Measurements from ENCODE around the gene XPNPEP1. TPM values are rescaled to one million over a fixed set of nuclear protein-coding genes. Genes with fewer than 3 reads are reported as not detected.

Gene XPNPEP1
- total RNA-seq, 1 donor from 2014 or later: 80.6 TPM

DNA sequence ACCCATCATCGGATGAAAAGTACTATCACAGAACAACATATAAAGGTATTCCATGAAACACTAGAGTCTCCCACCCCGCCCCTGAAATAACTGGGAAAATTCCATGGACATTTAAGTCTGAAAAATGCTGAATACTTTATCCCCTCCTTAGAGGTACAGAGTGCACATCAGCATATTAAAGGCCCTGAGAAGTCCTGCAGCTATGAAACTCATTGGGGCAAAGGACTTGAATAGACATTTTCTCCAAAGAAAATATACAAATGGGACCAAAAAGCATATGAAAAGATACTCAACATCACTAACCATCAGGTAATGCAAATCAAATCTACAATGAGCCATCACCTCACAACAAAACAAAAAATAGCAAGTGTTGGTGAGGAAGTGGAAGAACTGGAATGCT, 18.9 kb downstream of the XPNPEP1 start:
- DNase-seq (ENCODE audit: low spot score): no peak
- Mint-ChIP-seq H3K4me3 (ENCODE audit: unreplicated experiment) (no peak overlapping the region), H3K36me3 (ENCODE audit: low read depth) (peaks cover 30% of the 10 kb centered on the region), H3K9me3 (ENCODE audit: low read depth) (no peaks in the 10 kb centered on the region), H3K4me1 (ENCODE audit: low read depth) (peaks cover 61% of the 10 kb centered on the region), H3K27me3 (ENCODE audit: low read depth) (no peaks in the 10 kb centered on the region), H3K27ac (ENCODE audit: unreplicated experiment) (peak overlapping the region; percentile 11)
- TF ChIP-seq CTCF (IDR thresholded peaks at IDR 0.05): no peak

DNA sequence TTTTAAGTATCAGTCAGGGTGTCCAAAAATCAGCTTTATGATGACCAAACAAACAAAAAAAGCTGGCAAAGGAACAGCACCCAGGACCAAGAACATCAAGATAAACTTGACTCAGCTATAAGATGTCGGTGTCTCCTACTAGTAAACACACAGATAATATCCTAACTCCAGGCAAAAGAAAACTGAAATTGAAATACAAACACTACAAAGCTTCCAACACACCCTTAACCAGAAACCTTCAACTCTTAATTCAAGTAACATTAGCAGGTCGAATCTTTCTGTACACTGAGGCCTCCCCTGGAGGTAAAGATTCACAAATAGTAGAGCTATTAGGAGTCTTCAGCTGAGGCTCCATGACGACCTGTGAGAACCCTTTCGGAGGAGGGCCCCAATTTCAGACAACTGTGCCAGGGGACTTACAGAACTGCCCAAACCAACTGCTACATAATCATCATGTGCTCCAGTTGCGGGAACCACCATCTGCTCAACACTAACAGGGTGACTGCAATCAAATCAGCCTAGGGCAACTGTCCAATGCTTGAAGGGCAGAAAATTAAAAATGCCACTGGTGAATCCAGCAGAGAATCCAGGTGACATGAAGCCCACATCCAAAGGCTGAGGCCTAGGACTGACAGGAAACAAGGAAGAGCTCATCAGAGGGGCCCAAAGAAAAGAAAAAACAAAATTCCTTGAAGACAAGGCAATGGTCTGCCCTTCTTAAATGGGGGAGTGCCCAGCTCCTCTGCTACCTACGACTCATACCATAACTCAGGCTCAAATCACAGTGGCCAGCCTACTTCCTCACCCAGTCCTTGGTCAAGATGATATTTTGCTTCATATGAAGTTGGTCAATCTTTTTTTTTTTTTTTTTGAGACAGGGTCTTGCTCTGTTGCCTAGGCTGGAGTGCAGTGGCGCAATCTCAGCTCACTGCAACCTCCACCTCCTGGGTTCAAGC, 20.0 kb downstream of the XPNPEP1 start:
- no peak overlapping the region for H3K4me3 Mint-ChIP-seq (ENCODE audit: unreplicated experiment)
- peaks cover 73% of the 10 kb centered on the region for H3K4me1 Mint-ChIP-seq (ENCODE audit: low read depth)
- DNase-seq (ENCODE audit: low spot score): no peak
- peaks cover 30% of the 10 kb centered on the region for H3K36me3 Mint-ChIP-seq (ENCODE audit: low read depth)
- TF ChIP-seq CTCF (IDR thresholded peaks at IDR 0.05): no peak
- no peaks in the 10 kb centered on the region for H3K27me3 Mint-ChIP-seq (ENCODE audit: low read depth)
- H3K27ac Mint-ChIP-seq (ENCODE audit: unreplicated experiment): peak overlapping the region; percentile 19
- no peaks in the 10 kb centered on the region for H3K9me3 Mint-ChIP-seq (ENCODE audit: low read depth)

- TF ChIP-seq CTCF (IDR thresholded peaks at IDR 0.05): no peak
- peaks cover 89% of the 10 kb centered on the region for H3K4me1 Mint-ChIP-seq (ENCODE audit: low read depth)
- H3K36me3 Mint-ChIP-seq (ENCODE audit: low read depth): peaks cover 12% of the 10 kb centered on the region
- no peaks in the 10 kb centered on the region for H3K27me3 Mint-ChIP-seq (ENCODE audit: low read depth)
- no peak for DNase-seq (ENCODE audit: low spot score)
- H3K9me3 Mint-ChIP-seq (ENCODE audit: low read depth): no peaks in the 10 kb centered on the region
- no peak overlapping the region for H3K4me3 Mint-ChIP-seq (ENCODE audit: unreplicated experiment)
- peak overlapping the region; percentile 93 for H3K27ac Mint-ChIP-seq (ENCODE audit: unreplicated experiment)
Observed at GRCh38 chr10:109899356-109900331, 23.7 kb downstream of the XPNPEP1 start.

- no peak for DNase-seq (ENCODE audit: low spot score)
- Mint-ChIP-seq H3K27ac (ENCODE audit: unreplicated experiment) (peak overlapping the region; percentile 93), H3K9me3 (ENCODE audit: low read depth) (no peaks in the 10 kb centered on the region), H3K4me3 (ENCODE audit: unreplicated experiment) (no peak overlapping the region), H3K27me3 (ENCODE audit: low read depth) (no peaks in the 10 kb centered on the region), H3K36me3 (ENCODE audit: low read depth) (peaks cover 7% of the 10 kb centered on the region), H3K4me1 (ENCODE audit: low read depth) (peaks cover 90% of the 10 kb centered on the region)
- no peak for TF ChIP-seq CTCF (IDR thresholded peaks at IDR 0.05)
Observed at GRCh38 chr10:109898666-109899355, 24.5 kb downstream of the XPNPEP1 start.
